Right renal pelvis (tissue), 4 donors: Measurements from ENCODE around the gene ANKRD40. TPM values are rescaled to one million over a fixed set of nuclear protein-coding genes. Genes with fewer than 3 reads are reported as not detected.
"Not testable (repeated sequence)": the region's sequence is repeated elsewhere in the genome, so short reads cannot be mapped to it uniquely, and the experiment has no call there.

Source experiments
- DNase-seq, 4 donors: peaks; one replicate each; pipeline ENCODE4 v3.0.0-alpha.2; 2013; ENCODE audit warnings: low read depth in 4 of 4, low spot score in 3 of 4, missing footprints in 1 of 4
- polyA plus RNA-seq, 4 donors: library from polyadenylated mRNA; unstranded; fragments of 120-200 nt; gene quantifications; one replicate each; pipeline ENCODE4 v1.2.1, GENCODE V29; 2013; ENCODE audit not compliant: insufficient read length in 4 of 4

The ANKRD40 gene
- polyA plus RNA-seq: 10 to 100 TPM; 41.0 to 51.6 (median 49.3) TPM

- DNase-seq: peak in 3 of 4 donors; percentile 76 to 82 (median 82)
These were observed at the start of gene ANKRD40 for GRCh38 chr17:50707289-50708049. Gene ANKRD40 (minus strand): TSS chr17:50707914. CDS start chr17:50707654, 260 bp downstream.

DNA sequence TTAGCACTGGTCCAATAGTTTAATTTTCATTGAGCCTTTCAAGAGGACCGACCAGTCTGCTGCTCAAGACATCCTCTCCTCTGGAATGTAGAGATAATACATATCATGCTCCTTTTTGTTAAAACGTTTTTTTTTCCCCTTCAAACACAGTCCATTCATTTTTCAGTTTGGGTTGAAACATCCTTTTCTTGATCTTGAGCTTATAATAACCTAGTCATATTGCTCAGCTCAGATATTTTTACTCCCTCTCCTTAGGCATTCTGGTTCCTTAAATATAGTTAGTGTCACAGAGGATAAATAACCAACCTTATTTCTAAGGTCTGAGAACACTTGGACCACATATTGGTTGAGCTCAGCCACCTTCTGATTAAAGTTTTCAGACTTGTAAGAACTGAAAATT is 46.8 kb upstream of the ANKRD40 start:
- DNase-seq: no peak

DNA sequence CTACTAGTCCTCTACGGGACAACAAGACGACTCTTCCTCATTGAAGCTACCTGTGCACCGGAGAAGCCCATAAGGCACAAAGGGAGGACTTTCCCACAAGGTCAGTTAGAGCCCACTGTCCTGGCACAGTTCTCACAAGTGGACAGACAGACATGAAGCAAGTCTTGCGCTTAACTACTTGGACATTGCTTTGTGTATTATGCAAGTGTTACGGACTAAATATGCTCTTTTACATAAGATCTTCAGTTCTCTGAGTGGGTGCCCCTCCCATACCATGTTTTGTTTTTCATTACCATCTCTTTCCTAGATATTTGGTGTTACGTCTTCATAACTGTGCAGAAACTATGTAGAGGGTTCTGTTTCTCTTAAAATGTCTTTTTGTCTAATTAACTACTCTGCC is 41.5 kb upstream of the ANKRD40 start:
- DNase-seq: no peak

DNA sequence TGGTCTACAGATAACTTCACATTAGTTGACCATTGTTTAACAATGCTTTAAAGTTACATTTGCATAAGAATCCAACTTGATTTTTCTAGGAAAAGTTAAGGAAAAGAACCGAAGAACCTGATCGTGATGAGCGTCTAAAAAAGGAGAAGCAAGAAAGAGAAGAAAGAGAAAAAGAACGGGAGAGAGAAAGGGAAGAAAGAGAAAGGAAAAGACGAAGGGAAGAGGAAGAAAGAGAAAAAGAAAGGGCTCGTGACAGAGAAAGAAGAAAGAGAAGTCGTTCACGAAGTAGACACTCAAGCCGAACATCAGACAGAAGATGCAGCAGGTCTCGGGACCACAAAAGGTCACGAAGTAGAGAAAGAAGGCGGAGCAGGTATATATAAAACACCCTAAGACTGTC is 37.9 kb upstream of the ANKRD40 start:
- DNase-seq: no peak

- DNase-seq: no peak
These were observed 31.4 kb upstream of the ANKRD40 start for GRCh38 chr17:50739098-50739497.

- DNase-seq: no peak
These were observed 29.5 kb upstream of the ANKRD40 start for GRCh38 chr17:50737118-50737698.

DNA sequence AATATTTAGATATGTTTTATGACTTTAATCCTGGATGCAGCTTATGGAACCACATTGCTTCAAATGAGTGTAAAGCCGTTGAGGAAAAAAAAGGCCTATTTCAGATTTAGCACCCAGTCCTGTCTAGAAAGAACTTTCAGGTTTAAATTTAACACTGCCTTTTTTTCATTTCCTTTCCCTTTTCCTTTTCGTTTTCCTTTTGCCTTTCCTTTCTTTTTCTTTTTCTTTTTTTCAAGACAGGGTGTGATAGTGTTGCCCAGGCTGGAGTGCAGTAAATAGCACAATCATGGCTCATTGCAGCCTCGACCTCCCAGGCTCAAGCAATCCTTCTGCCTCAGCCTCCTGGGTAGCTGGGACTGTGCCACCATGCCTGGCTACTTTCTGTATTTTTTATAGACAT is 27.6 kb upstream of the ANKRD40 start:
- no peak for DNase-seq

- DNase-seq: no peak
These were observed 24.1 kb upstream of the ANKRD40 start for GRCh38 chr17:50731575-50732460.

DNA sequence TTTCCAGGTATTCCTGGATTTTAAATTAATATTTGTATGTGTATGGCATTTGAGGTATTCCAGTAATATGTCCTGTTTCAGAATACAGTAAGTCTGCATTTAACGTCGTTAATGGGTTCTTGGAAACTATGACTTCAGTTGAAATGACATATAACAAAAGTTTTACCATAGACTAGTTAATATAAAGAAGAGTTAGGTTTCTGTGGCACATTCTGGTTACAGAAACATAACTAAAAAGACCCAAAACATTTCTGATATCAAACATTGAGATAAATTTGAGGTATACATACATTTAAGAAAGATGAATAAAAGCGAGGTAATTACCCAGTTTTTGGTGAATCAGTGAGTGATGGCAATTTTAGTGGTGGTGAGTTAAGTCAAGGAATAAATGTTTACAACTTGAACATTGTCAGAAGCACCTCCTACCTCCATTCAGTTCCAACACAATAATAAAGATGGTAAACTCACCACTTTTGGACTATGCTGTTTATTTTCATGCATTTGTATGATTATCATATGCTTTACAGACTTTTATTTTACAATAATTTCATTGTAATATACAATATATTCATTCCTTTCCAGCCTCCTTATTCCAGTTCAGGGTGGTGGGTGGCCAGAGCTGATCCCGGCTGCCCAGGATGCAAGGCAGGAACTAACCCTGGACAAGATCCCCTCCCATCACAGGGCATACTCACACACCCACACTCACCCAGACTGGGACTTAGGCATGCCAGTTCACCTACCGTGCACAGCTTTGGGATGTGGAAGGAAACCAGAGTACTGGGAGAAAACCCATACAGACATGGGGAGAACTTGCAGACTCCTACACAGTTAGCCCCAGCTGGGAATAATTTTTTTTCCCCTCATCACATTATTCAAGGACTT is 21.4 kb upstream of the ANKRD40 start:
- DNase-seq: no peak

DNA sequence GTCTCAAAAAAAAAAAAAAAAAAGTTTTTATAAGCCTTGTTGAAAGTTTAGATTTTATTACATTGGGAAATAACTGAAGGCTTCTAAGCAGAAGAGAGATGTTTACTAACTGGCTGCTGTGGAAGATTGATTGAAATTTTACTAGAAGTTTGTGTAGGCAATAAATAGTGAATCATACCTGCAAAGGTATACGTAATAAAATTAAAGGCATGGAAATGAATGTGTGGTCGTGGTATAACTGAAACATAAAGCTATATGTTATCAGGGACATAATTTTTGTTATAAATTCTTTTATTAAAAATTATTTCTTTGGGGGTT is 20.4 kb upstream of the ANKRD40 start:
- DNase-seq: no peak

- no peak for DNase-seq
These were observed 18.3 kb upstream of the ANKRD40 start for GRCh38 chr17:50725769-50726655.

GRCh38 chr17:50724622-50725021 is 16.9 kb upstream of the ANKRD40 start:
- DNase-seq: not testable (repeated sequence)

GRCh38 chr17:50722746-50723145 is 15.0 kb upstream of the ANKRD40 start:
- DNase-seq: no peak

GRCh38 chr17:50721194-50722010 is 13.7 kb upstream of the ANKRD40 start:
- no peak for DNase-seq

- DNase-seq: peak in 1 of 4 donors; percentile 31
These were observed 12.4 kb upstream of the ANKRD40 start for GRCh38 chr17:50719924-50720794.

- peak; percentile 90 to 93 (median 92) for DNase-seq
These were observed 11.6 kb upstream of the ANKRD40 start, which contains the start of gene LUC7L3 for GRCh38 chr17:50719144-50719923. Gene LUC7L3 (plus strand): TSS chr17:50719603. CDS start chr17:50719733, 130 bp downstream.

GRCh38 chr17:50715471-50715870 is 7.8 kb upstream of the ANKRD40 start:
- DNase-seq: no peak
